Neural crest cell (in vitro differentiated cells): ENCODE measurements around the gene CXCL13. TPM values are rescaled to one million over a fixed set of nuclear protein-coding genes. Genes with fewer than 3 reads are reported as not detected.
"Not testable (repeated sequence)": the region's sequence is repeated elsewhere in the genome, so short reads cannot be mapped to it uniquely, and the experiment has no call there.

ENCODE experiments used
- DNase-seq: peaks from one replicate; pipeline ENCODE4 v3.0.0; 2021; ENCODE audit warnings: low read depth, mixed read lengths, low spot score
- H3K27ac Mint-ChIP-seq: one replicate; pipeline ENCODE4 v1.8.0; 2021; ENCODE audit warnings: mild to moderate bottlenecking, mixed read lengths; ENCODE audit not compliant: unreplicated experiment
- H3K27me3 Mint-ChIP-seq: 2 replicates; pipeline ENCODE4 v1.8.0; 2021; ENCODE audit warnings: low read depth, mild to moderate bottlenecking, mixed read lengths
- H3K36me3 Mint-ChIP-seq: 2 replicates; pipeline ENCODE4 v1.8.0; 2021; ENCODE audit warnings: low read depth, mild to moderate bottlenecking, mixed read lengths
- H3K4me1 Mint-ChIP-seq: 2 replicates; pipeline ENCODE4 v1.8.0; 2021; ENCODE audit warnings: mixed read lengths
- H3K4me3 Mint-ChIP-seq: one replicate; pipeline ENCODE4 v1.8.0; 2021; ENCODE audit warnings: mild to moderate bottlenecking, mixed read lengths
- H3K9me3 Mint-ChIP-seq: 2 replicates; pipeline ENCODE4 v1.8.0; 2021; ENCODE audit warnings: mixed read lengths
- total RNA-seq: library from RNA; stranded (reverse); gene quantifications from 2 replicates; pipeline ENCODE4 v1.2.1, GENCODE V29; 2021
- TF ChIP-seq, protein P1 (sequence below): fragments of 200-600 bp; sonication (generic); conservative IDR thresholded peaks from 2 replicates; pipeline ENCODE4 v1.5.0; 2021; ENCODE audit warnings: antibody characterized with exemption, mild to moderate bottlenecking

The CXCL13 gene
- total RNA-seq, 1 donor from 2014 or later = not detected

DNA sequence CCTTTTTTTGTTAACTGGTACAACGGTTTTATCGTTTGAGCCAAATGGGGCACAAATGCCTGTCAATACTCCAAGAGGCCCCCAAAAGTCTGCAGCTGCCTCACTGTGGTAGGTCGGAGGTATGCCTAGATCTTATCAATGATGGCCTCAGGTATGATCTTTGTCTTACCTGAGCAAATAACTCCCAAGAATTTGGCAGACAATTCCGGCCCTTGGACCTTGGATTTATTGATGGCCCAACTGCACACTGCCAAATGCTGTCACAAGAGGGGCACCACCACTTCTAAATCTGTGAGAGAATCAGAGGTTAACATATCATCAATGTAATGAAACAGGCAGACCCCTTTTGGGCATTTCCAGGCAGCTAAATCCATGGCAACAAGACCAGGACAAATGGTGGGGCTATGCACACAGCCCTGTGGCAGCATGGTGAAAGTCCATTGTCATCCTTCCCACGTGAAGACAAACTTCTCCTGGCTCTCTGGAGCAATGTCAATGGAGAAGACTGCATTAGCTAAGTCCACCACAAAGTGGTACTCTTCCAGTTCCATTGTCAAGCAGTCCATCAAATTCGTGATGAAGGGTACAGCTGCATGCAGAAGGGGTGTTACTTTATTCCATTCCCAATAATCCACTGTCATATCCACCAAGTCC, 28.6 kb downstream of the CXCL13 start:
- H3K27ac Mint-ChIP-seq = no peak overlapping the region
- DNase-seq = no peak
- H3K27me3 Mint-ChIP-seq = no peaks in the 10 kb centered on the region
- peaks cover 16% of the 10 kb centered on the region for H3K9me3 Mint-ChIP-seq
- TF ChIP-seq, protein P1, sequence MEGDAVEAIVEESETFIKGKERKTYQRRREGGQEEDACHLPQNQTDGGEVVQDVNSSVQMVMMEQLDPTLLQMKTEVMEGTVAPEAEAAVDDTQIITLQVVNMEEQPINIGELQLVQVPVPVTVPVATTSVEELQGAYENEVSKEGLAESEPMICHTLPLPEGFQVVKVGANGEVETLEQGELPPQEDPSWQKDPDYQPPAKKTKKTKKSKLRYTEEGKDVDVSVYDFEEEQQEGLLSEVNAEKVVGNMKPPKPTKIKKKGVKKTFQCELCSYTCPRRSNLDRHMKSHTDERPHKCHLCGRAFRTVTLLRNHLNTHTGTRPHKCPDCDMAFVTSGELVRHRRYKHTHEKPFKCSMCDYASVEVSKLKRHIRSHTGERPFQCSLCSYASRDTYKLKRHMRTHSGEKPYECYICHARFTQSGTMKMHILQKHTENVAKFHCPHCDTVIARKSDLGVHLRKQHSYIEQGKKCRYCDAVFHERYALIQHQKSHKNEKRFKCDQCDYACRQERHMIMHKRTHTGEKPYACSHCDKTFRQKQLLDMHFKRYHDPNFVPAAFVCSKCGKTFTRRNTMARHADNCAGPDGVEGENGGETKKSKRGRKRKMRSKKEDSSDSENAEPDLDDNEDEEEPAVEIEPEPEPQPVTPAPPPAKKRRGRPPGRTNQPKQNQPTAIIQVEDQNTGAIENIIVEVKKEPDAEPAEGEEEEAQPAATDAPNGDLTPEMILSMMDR = no peak
- no peak overlapping the region for H3K4me3 Mint-ChIP-seq
- H3K36me3 Mint-ChIP-seq = peaks cover 5% of the 10 kb centered on the region
- no peaks in the 10 kb centered on the region for H3K4me1 Mint-ChIP-seq

DNA sequence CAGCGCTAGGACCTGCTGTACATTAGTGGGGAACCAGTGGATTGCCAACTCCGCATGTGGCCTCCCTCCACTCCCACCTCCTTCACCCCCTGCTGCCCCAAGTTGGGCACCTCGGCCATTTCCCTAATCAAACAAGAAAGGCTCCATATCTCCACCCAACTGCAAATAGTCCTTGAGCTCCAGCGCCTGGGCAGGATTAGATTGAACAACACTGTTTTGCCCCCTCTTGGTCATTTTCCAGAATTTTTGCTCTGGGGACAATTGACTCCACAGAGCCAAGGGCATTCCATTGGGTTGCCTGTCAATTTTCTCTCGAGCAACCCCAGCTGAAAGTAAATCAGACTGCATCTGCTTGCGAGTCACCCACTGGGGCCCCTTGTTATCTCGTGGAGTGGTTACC, 29.6 kb downstream of the CXCL13 start:
- Mint-ChIP-seq H3K9me3 (peaks cover 16% of the 10 kb centered on the region), H3K27me3 (no peaks in the 10 kb centered on the region), H3K27ac (no peak overlapping the region), H3K4me1 (no peaks in the 10 kb centered on the region), H3K36me3 (peaks cover 5% of the 10 kb centered on the region), H3K4me3 (no peak overlapping the region)
- no peak for DNase-seq
- TF ChIP-seq, protein P1 = no peak

DNA sequence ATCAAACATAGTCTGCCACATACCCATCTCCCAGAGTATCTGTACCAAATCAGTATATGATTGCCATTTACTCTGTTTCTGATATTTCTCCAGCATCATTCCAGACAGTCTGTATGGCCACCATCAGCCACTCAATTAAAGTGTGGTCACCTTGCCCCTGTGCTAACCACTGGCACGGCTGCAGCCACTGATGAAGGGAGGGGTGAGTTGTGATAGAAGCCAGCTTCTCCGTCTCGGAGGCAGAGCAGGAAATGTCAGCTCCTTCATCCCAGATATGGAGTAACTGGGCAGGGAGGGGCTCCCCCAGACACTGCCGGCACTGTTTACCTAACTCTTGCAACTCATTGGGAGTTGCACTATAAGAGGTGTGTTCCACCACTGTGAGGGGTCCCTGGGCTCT, 30.3 kb downstream of the CXCL13 start:
- TF ChIP-seq, protein P1 = no peak
- H3K9me3 Mint-ChIP-seq = peaks cover 16% of the 10 kb centered on the region
- no peaks in the 10 kb centered on the region for H3K4me1 Mint-ChIP-seq
- peaks cover 5% of the 10 kb centered on the region for H3K36me3 Mint-ChIP-seq
- H3K27ac Mint-ChIP-seq = no peak overlapping the region
- no peak for DNase-seq
- no peak overlapping the region for H3K4me3 Mint-ChIP-seq
- H3K27me3 Mint-ChIP-seq = no peaks in the 10 kb centered on the region

DNA sequence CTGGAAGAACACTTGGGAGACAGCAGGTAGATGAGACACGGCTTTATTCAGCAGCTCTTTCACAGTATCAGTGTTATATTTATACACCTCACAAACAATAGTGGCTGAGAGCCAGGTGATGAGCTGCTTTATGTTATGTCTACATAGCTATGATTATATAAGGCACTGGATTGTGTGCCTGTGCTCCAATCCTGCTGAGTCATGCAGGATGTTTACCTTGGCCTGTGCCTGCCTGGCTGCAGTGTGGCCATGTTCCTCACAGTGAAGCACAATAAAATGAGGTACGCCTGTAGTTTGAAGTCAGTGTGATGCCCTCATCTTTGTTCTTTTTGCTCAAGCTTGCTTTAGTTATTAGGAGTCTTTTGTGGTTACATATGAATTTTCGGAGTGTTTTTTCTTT, 31.3 kb downstream of the CXCL13 start:
- no peak for DNase-seq
- Mint-ChIP-seq H3K27ac (no peak overlapping the region), H3K27me3 (no peaks in the 10 kb centered on the region), H3K36me3 (peaks cover 5% of the 10 kb centered on the region), H3K9me3 (peaks cover 16% of the 10 kb centered on the region), H3K4me1 (no peaks in the 10 kb centered on the region), H3K4me3 (no peak overlapping the region)
- TF ChIP-seq, protein P1 = no peak

DNA sequence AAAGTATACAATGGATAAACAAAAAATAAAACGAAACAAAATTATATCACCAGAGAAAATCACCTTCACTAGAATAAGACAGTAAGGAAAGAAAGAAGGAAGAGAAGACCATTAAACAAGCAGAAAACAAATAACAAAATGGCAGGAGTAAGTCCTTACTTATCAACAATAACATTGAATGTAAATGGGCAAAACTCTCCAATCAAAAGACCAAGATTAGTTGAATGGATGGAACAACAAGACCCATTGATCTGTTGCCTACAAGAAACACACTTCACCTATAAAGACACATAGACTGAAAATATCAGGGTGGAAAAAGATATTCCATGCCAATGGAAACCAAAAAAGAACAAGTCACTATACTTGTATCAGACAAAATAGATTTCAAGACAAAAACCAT, 38.4 kb downstream of the CXCL13 start:
- not testable (repeated sequence) for H3K4me1 Mint-ChIP-seq, H3K27me3 Mint-ChIP-seq, DNase-seq, H3K27ac Mint-ChIP-seq, H3K4me3 Mint-ChIP-seq
- Mint-ChIP-seq H3K36me3 (peaks cover 19% of the 10 kb centered on the region), H3K9me3 (peaks cover 32% of the 10 kb centered on the region)

DNA sequence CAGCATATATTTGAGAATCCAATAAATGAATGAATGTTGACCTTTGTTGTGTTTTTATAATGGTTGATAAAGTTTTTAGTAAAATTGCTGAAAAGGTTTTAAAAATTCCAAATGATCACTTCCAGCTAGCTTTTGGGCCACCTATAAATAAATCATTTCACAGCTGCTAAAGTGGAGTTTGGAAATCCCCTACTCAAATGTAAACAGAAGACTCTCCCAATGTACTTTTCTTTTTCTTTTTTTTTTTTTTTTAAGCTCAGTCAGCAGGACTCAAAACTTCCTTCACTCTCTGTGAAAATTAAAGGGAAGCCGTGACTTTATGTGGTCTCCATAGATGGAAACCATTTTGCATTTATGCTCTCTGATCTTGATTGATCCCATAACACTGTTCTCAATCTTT, 45.2 kb downstream of the CXCL13 start:
- DNase-seq = no peak
- TF ChIP-seq, protein P1 = no peak
- H3K27ac Mint-ChIP-seq = no peak overlapping the region
- peaks cover 24% of the 10 kb centered on the region for H3K9me3 Mint-ChIP-seq
- H3K36me3 Mint-ChIP-seq = peaks cover 12% of the 10 kb centered on the region
- peaks cover 16% of the 10 kb centered on the region for H3K4me1 Mint-ChIP-seq
- no peaks in the 10 kb centered on the region for H3K27me3 Mint-ChIP-seq
- no peak overlapping the region for H3K4me3 Mint-ChIP-seq
